ENCODE results near the gene IFIT5. TPM values are rescaled to one million over a fixed set of nuclear protein-coding genes. Genes with fewer than 3 reads are reported as not detected.

IFIT5 gene
- total and polyA plus RNA-seq, 5 donors from 2014 or later = 12.3 to 20.8 (median 13.5) TPM

DNA sequence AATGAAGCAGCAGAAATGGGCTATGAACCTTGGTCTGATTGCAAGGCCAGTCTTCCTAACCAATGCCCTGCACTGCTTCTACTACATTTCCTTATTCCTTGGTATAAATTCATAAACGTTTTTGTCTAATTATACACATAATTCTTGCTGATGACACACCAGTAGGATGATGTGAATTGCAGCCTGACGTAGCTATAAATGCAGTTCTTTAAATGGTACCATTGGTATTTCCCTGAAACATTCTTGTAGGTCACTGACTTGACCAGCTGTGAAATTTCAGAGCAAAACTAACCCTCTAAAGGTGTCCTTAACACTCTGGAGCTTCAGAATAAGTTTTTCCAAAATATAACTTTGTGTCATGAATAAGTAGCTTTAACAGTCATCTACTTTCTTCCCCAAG is 50.8 kb downstream of the IFIT5 start:
- no peak for ATAC-seq (ENCODE audit: low read depth in 2 of 2)
- H3K27ac Mint-ChIP-seq = no peak overlapping the region

DNA sequence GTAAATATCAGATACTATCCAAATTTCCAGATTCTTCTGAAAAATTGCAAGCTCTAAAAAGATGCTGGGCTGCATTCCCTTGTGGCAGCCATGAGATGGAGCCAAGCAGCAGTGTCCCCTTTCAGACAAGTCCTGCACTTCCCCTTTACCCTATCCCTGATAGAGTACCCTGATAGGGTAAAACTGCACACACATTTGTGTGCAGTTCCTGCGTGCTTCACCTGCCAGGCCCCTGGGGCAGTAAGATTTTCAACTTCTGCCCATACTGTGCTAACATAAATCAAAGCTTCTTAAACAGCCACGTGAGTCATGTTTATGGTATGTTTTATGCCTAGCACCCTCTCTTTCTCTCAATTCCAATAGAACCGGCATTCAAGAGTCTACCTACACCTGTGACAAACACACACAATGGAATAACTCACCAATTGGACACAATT is 52.2 kb downstream of the IFIT5 start:
- no peak for DNase-seq
- Histone ChIP-seq H3K4me3 (ENCODE audit: low read depth, low read length) (no peak overlapping the region), H3K27ac (ENCODE audit: insufficient read depth, low read length, poor library complexity, severe bottlenecking) (no peak overlapping the region), H3K9me3 (ENCODE audit: control insufficient read depth in 2 of 2, low read length in 2 of 2) (no peaks in the 10 kb centered on the region), H3K27me3 (ENCODE audit: control insufficient read depth, insufficient read depth, low read length) (peaks cover 14% of the 10 kb centered on the region), H3K4me1 (ENCODE audit: control insufficient read depth, insufficient read depth, low read length, poor library complexity, severe bottlenecking) (no peaks in the 10 kb centered on the region), H3K36me3 (ENCODE audit: control insufficient read depth, insufficient read depth, low read length) (no peaks in the 10 kb centered on the region)
- H3K27ac Mint-ChIP-seq = no peak overlapping the region
- no peak overlapping the region for H3K4me3 Mint-ChIP-seq
- H3K9me3 Mint-ChIP-seq = no peaks in the 10 kb centered on the region
- H3K36me3 Mint-ChIP-seq = no peaks in the 10 kb centered on the region
- no peak for ATAC-seq (ENCODE audit: low read depth in 2 of 2)
- peaks cover 14% of the 10 kb centered on the region for H3K27me3 Mint-ChIP-seq
- no peaks in the 10 kb centered on the region for H3K4me1 Mint-ChIP-seq

More for the DNA sequence above, 50.8 kb downstream of the IFIT5 start:
- H3K4me3 ChIP-seq (ENCODE audit: low read depth, low read length) = no peak overlapping the region
- H3K9me3 ChIP-seq (ENCODE audit: control insufficient read depth in 2 of 2, low read length in 2 of 2) = no peaks in the 10 kb centered on the region
- no peak overlapping the region for H3K27ac ChIP-seq (ENCODE audit: insufficient read depth, low read length, poor library complexity, severe bottlenecking)
- H3K4me1 ChIP-seq (ENCODE audit: control insufficient read depth, insufficient read depth, low read length, poor library complexity, severe bottlenecking) = no peaks in the 10 kb centered on the region
- no peak for DNase-seq
- Mint-ChIP-seq H3K4me1 (no peaks in the 10 kb centered on the region), H3K9me3 (peaks cover 0 to 4% (median 0%) of the 10 kb centered on the region in 7 donors), H3K27me3 (peaks cover 11% of the 10 kb centered on the region), H3K36me3 (no peaks in the 10 kb centered on the region), H3K4me3 (no peak overlapping the region)
- H3K27me3 ChIP-seq (ENCODE audit: control insufficient read depth, insufficient read depth, low read length) = peaks cover 10% of the 10 kb centered on the region
- no peaks in the 10 kb centered on the region for H3K36me3 ChIP-seq (ENCODE audit: control insufficient read depth, insufficient read depth, low read length)

DNA sequence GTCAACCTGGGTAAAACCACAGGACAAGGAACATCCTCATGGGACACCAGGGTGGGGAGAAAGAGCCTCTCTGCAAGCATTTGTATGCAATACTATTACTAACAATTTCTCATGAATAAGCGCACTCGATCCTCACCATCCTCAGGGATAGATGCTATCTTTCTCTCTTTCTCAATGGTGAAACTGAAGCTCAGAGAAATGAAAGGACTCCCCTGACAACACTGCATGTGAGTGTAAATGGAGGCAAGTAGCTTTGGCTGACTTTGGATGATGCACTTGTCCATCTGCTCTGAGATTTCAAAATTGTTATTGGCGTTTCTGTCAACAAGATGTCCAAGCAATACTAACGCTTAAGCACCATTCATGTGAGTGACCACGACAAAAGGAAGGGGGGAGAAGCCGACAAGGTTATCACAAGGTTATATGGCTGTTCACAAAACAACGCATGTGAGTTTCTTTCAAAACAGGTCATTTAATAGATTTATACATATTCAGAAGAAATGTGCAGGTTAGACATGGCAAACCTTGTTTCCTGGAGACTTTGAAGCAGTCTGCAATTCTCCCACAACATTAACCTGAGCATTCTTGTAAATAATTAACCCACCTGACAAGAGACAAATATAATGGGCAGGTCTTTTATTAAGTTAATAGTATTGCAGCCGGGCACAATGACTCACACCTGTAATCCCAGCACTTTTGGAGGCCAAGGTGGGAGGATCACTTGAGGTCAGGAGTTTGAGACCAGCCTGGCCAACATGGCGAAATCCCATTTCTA is 54.0 kb downstream of the IFIT5 start:
- Mint-ChIP-seq H3K4me3 (no peak overlapping the region), H3K9me3 (no peaks in the 10 kb centered on the region), H3K27ac (no peak overlapping the region), H3K27me3 (peaks cover 9% of the 10 kb centered on the region), H3K4me1 (no peaks in the 10 kb centered on the region), H3K36me3 (no peaks in the 10 kb centered on the region)
- H3K36me3 ChIP-seq (ENCODE audit: control insufficient read depth, insufficient read depth, low read length) = no peaks in the 10 kb centered on the region
- H3K27ac ChIP-seq (ENCODE audit: insufficient read depth, low read length, poor library complexity, severe bottlenecking) = no peak overlapping the region
- no peaks in the 10 kb centered on the region for H3K4me1 ChIP-seq (ENCODE audit: control insufficient read depth, insufficient read depth, low read length, poor library complexity, severe bottlenecking)
- ATAC-seq (ENCODE audit: low read depth in 2 of 2) (no peak), DNase-seq (no peak)
- no peaks in the 10 kb centered on the region for H3K9me3 ChIP-seq (ENCODE audit: control insufficient read depth in 2 of 2, low read length in 2 of 2)
- H3K4me3 ChIP-seq (ENCODE audit: low read depth, low read length) = no peak overlapping the region
- H3K27me3 ChIP-seq (ENCODE audit: control insufficient read depth, insufficient read depth, low read length) = peaks cover 11% of the 10 kb centered on the region

DNA sequence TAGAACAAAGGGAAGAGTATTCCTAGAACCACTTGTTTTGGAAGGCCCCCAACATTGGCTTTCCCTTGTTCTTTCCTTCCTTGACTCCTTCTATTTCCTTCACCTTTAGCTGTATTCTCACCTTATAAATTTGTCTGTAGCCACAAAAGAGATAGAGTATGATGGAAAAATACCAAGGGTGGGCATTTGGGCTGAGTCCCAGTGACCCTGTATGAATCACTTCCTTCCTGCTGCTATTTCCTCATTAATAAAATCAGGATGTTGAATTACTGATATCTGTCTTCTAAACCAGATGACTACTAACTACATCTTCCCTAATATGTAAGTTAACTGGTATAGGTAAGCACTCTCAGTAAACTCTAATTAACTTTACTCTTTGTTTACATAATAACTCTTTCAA is 55.1 kb downstream of the IFIT5 start:
- no peak overlapping the region for H3K4me3 Mint-ChIP-seq
- DNase-seq = no peak
- no peak overlapping the region for H3K4me3 ChIP-seq (ENCODE audit: low read depth, low read length)
- H3K9me3 Mint-ChIP-seq = no peaks in the 10 kb centered on the region
- no peaks in the 10 kb centered on the region for H3K36me3 ChIP-seq (ENCODE audit: control insufficient read depth, insufficient read depth, low read length)
- H3K27ac ChIP-seq (ENCODE audit: insufficient read depth, low read length, poor library complexity, severe bottlenecking) = no peak overlapping the region
- no peaks in the 10 kb centered on the region for H3K4me1 ChIP-seq (ENCODE audit: control insufficient read depth, insufficient read depth, low read length, poor library complexity, severe bottlenecking)
- H3K27me3 Mint-ChIP-seq = peaks cover 13% of the 10 kb centered on the region
- no peak for ATAC-seq (ENCODE audit: low read depth in 2 of 2)
- no peak overlapping the region for H3K27ac Mint-ChIP-seq
- no peaks in the 10 kb centered on the region for H3K9me3 ChIP-seq (ENCODE audit: control insufficient read depth in 2 of 2, low read length in 2 of 2)
- H3K4me1 Mint-ChIP-seq = no peaks in the 10 kb centered on the region
- peaks cover 11% of the 10 kb centered on the region for H3K27me3 ChIP-seq (ENCODE audit: control insufficient read depth, insufficient read depth, low read length)
- no peaks in the 10 kb centered on the region for H3K36me3 Mint-ChIP-seq

Other genes starting within 250 kb of the IFIT5 start
- 1.6 TPM for gene CH25H, start 207.3 kb upstream of the IFIT5 start, total RNA-seq
- gene CH25H, start 207.3 kb upstream of the IFIT5 start, polyA plus RNA-seq = 1 to 10 TPM in 1 of 4 donors, under 1 TPM in 3; 0.10 to 1.0 (median 0.84) TPM
- gene LIPA, start 162.8 kb upstream of the IFIT5 start, total RNA-seq = 25.2 TPM
- 10 to 100 TPM; 89.8 to 99.9 (median 95.7) TPM for gene LIPA, start 162.8 kb upstream of the IFIT5 start, polyA plus RNA-seq
- gene IFIT2, start 112.5 kb upstream of the IFIT5 start, total RNA-seq = 10.0 TPM
- 1 to 10 TPM; 3.6 to 6.3 (median 4.7) TPM for gene IFIT2, start 112.5 kb upstream of the IFIT5 start, polyA plus RNA-seq
- 9.0 TPM for gene IFIT3, start 86.6 kb upstream of the IFIT5 start, total RNA-seq
- gene IFIT3, start 86.6 kb upstream of the IFIT5 start, polyA plus RNA-seq = 10 to 100 TPM; 12.4 to 25.9 (median 18.1) TPM
- gene IFIT1B, start 36.5 kb upstream of the IFIT5 start, total RNA-seq = not detected
- under 1 TPM in 1 of 4 donors, not detected in 3; 0.08 TPM for gene IFIT1B, start 36.5 kb upstream of the IFIT5 start, polyA plus RNA-seq
- gene IFIT1, start 21.9 kb upstream of the IFIT5 start, total RNA-seq = 6.1 TPM
- 10 to 100 TPM in 2 of 4 donors, 1 to 10 TPM in 2; 5.5 to 15.9 (median 10.7) TPM for gene IFIT1, start 21.9 kb upstream of the IFIT5 start, polyA plus RNA-seq
- not detected for gene SLC16A12, start 121.0 kb downstream of the IFIT5 start, total RNA-seq
- not detected for gene SLC16A12, start 121.0 kb downstream of the IFIT5 start, polyA plus RNA-seq
- gene PANK1, start 230.7 kb downstream of the IFIT5 start, total RNA-seq = 0.49 TPM
- gene PANK1, start 230.7 kb downstream of the IFIT5 start, polyA plus RNA-seq = under 1 TPM in 2 of 4 donors, not detected in 2; 0.17 to 0.41 TPM